ELR (cell line): ENCODE data around the gene DAPK2.
"Not testable (repeated sequence)": the region's sequence is repeated elsewhere in the genome, so short reads cannot be mapped to it uniquely, and the experiment has no call there.

Source experiments
- DNase-seq: peaks from one replicate; pipeline ENCODE4 v3.0.0-alpha.2; 2015; ENCODE audit warnings: low read depth

DAPK2 gene

DNA sequence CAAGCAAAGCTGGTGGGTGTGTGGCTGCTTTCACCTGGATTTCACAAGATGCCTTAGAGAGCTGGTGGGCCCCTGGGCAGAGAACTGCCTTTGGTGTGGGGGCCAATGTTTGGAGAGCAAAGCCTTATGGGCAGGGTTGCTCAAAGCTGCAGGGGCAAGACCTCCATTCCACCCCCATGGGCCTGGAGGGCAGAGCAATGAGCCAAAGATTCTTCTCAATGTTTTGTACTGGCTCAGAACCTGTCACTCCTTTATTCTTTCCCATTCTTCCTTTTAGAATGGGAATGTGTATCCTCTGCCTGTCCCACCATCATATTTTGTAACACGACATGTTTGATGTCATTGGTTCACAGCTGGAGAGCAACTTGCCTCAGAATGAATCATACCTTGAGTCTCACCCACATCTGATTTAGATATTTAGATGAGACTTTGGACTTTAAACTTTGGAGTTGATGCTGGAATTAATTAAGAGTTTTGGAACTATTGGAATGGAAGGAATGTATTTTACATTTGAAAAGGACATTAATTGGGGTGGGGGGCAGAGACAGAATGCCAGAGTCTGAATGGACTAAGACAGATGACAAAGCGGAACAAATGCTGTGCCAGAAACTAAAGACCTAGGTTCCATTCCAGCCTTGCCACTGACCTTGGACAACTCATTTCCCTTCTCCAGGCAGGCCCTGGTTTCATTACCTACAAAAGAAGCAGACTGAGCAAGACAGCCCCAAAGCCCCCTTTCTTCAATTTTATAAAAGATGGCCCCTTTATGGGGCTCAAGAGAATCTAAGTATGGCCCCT is 72.9 kb downstream of the DAPK2 start:
- DNase-seq, result no peak

GRCh38 chr15:63972801-63973200 is 73.5 kb downstream of the DAPK2 start:
- no peak for DNase-seq

DNA sequence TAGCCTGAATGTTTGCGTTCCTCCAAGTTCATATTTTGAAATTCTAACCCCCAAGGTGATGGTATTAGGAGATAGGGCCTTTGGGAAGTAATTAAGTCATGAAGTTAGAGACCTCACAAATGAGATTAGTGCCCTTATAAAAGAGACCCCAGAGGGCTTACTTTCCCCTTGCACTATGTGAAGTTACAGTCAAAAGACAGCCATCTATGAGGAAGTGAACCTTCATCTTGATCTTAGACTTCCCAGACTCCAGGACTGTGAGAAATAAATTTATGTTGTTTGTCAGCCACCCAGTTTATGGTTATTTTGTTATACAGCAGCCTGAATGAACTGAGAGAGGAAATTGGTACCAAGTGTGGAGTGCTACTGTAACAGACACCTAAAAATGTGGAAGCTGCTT is 74.4 kb downstream of the DAPK2 start:
- no peak for DNase-seq

DNA sequence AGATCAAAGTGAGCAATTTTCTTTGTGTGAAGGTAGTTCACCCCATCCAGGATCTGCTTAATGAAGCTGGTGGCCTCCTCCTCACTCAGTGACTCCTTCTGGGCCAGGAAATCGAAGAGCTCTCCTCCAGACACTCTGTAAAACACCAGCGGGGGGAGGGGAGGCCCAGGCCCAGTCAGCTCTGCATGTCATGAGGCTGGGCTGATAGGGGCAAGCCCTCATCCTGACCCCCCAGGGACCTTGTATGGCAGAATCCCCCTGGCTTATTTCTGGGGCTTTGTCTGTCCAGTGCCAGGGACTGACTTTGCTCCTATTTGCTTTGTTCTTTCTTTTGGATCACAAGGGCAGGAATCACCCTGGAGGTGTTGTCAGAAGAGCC is 74.9 kb downstream of the DAPK2 start:
- no peak for DNase-seq

DNA sequence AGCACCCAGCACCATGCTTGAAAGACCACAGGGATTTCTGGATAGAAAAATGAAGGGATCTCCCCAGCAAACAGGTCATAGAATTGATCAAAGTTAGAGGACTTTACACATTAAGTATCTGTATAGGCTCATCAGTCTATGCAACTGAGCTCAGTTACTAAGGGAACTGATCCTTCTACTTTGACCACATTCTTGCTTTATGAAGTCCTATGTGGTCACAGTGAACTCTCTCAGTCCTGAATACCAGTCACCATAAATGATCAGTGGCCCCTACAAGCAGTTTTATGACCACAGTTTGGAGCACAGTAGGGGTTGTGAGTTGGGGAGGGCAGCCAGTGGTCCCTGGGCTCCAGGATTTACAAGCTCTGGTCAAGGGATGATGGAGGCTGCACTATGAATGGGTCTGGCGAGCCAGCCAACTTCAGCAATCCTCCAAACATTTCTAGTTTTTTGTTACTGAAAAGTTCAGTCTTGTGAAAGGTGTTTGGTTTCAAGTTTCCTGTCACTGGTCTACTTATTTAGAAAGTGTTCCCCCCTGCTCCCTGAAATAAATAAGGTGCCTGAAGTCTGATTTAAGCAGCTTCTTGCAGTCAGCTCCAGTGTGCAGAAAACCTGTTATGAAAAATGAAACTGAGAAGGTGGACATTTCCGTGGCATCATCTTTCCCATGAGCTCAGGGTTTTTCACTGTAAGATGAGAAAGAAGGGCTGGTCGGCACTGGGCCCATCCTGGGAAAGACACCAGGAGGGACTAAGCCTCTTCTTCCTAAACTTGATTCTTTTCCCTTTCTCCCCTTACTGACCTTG is 75.5 kb downstream of the DAPK2 start:
- no peak for DNase-seq

DNA sequence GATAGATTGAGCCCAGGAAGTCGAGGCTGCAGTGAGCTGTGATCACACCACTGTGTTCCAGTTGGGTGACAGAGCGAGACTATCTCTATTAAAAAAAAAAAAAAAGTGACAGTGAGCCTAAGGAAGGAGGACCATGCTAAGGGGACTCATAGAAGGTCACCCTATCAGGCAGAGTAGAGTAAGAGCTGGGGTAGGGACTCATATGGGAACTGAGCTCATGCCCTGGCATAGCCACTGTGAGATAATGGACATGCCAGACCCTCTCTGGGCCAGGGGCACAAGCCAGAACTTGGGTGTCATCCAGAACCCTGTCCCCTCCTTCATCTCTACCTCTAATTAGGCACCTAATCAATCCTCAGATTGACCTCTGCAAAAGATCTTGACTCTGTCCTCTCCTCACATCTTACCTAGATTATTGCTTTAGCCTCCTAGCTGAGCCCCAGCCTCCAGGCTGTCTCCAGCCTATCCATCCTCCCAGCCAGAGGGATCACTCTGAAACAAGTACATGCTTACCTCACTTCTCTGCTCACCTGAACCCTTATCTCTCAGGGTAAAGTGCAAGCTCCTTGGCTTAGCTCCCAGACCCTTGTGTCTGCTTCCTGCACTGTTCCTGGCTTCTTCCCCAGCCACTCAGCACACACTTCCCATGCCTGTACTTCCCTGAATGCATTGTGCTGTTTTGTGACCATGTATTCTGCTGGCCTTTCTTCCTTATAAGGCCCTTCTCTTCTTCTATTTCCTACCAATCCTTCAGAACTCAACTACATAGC is 76.4 kb downstream of the DAPK2 start:
- no peak for DNase-seq

DNA sequence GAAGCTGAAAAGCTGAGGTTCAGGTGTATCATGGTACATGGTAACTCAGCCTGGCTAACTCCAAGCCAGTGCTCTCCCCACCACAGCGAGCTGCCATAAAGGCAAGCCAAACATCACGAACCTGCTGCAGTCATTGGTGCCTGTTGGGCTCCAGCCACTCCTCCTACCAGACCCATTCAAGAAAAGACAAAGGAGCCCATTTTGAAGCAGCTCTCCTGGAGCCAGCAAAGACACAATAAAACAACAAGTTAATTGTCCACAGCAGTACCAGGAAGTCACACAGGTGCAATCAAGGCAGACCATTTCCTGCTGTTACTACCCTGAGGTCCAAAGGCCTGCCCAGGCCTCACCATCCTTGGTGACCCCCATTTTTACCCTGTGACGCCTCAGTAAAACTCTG is 77.6 kb downstream of the DAPK2 start:
- no peak for DNase-seq

- no peak for DNase-seq
These were observed 78.2 kb downstream of the DAPK2 start for GRCh38 chr15:63968122-63968524.

DNA sequence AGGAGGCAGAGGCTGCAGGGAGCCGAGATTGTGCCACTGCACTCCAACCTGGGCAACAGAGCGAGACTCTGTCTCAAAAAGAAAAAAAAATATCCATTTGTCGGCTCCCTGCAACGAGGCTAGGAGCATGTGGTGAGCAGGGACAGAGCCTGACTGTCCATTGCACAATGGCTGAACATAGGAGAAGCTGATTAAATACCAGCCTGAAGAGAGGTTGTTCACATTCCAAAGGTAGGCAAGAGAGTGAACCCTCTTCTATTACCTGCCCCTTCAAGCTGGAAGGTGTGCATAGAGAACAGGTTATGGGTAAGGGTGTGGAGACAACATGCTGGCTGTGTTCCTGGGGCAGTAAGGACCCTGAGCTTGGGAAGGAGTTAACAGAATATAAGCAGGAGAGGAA is 78.7 kb downstream of the DAPK2 start:
- no peak for DNase-seq

GRCh38 chr15:63962947-63963721 is 83.2 kb downstream of the DAPK2 start:
- DNase-seq, result not testable (repeated sequence)

- no peak for DNase-seq
These were observed 92.8 kb downstream of the DAPK2 start for GRCh38 chr15:63953524-63953923.

GRCh38 chr15:63950911-63951481 is 95.3 kb downstream of the DAPK2 start:
- DNase-seq, result peak; percentile 62

DNA sequence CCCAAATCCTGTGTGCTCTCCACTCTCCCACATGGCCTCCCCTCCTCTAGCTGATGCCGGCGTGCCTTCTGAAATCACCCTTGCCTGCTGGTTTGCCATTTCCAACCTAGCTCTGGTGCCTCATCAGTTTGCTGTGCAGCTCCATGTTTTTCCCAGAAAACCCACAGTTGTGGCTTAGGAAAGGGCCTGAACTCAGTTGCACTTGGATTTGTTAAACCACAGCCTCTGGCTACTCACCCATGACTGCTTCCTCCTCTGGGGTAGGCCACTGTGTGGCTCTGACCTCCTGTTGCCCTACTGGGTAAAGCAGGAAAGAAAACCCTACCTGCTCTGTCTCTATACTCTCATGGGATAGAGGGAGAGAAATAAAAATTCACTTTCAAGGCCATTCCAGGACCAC is 97.3 kb downstream of the DAPK2 start:
- no peak for DNase-seq

DNA sequence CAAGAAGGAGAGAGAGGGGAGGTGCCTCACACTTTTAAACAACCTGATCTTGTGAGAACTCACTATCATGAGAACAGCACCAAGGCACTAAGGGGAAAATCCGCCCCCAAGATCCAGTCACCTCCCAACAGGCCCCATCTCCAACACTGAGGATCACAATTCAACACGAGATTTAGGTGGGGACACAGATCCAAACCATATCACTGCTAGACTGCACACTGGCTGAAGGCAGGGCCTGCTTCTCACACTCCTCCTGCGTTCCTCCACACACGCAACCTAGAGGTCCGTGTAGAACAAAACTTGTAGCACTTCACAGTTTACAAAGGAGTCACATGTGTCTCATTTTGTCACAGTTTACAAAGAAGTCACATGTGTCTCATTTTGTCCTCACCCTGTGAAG is 97.8 kb downstream of the DAPK2 start:
- no peak for DNase-seq

DNA sequence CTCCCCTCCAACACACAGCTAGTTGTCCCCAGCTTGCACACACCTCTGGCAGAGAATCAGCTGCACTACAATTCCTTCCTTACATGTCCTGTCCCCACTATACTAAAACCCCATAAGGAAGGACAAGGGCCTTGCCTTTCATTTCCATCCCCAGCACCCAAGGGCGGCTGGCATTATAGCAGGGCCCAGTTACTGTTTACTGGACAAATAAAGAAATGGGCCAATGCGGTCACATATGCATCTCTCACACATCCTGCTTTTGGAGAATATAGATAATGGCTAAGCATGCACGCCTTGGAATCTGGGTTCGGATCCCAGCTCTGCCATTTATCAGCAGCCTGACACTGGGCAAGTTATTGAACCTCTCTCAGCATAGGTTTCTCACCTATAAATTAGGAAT is 99.1 kb downstream of the DAPK2 start:
- no peak for DNase-seq

GRCh38 chr15:63946524-63947065 is 99.7 kb downstream of the DAPK2 start:
- DNase-seq, result no peak

DNA sequence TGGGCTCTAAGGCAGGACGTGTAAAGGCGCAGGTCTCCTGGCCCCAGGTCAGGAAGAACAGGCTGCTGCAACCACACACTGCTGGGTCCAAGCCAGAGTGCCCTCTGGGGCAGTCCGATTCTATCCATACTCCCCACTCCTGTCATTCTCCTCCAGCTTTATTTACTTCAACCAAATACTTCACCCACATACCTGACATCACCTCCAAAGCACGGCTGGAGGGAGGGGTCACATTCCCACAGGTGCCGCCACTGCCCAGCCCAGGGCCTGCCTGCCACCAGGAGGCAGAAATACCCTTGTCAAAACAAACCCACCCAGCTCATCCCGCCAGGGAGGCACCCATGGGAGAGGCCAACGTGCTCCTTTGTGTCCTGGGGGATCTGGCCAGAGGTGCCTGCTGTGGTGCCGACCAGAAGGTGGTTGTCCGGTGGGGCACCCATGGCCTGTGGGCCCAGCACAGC is 100.4 kb downstream of the DAPK2 start:
- DNase-seq, result no peak

DNA sequence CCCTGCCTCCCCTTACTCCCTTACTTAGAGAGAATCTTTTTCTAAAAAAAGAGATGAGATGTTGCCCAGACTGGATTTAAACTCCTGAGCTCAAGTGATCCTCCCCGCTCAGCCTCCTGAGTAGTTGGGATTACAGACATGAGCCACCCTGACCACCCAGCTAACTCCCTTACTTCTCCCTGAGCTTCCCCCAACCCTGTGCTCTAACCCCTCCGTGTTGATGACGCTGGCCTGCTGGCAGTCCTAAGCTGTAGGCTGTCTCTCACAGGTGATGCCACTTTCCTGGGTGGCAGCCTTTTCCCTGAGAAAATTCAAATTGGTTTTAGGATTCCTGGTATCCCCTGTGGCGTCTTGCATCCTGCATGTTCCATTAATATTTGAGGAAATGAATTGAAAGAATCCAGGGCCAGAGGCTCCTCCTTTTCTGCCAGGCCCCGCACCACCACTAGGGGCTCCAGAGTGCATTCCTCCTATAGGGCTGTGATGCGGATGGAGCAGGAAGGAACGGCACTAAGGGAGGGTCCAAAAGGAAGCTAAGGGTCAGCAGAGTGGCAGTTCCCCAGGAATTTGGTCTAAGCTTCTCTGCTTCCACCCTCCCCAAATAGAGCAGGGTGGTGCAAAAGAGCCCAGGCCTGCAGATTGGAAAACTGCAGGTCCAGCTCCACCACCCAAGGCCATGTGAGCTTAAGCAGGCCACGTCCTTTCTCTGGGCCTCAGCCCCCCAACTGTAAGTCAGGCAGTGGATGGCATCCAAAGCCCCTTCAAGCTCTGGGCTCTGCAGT is 101.1 kb downstream of the DAPK2 start:
- peak; percentile 69 for DNase-seq

- DNase-seq, result no peak
These were observed 101.7 kb downstream of the DAPK2 start for GRCh38 chr15:63944681-63944955.

DNA sequence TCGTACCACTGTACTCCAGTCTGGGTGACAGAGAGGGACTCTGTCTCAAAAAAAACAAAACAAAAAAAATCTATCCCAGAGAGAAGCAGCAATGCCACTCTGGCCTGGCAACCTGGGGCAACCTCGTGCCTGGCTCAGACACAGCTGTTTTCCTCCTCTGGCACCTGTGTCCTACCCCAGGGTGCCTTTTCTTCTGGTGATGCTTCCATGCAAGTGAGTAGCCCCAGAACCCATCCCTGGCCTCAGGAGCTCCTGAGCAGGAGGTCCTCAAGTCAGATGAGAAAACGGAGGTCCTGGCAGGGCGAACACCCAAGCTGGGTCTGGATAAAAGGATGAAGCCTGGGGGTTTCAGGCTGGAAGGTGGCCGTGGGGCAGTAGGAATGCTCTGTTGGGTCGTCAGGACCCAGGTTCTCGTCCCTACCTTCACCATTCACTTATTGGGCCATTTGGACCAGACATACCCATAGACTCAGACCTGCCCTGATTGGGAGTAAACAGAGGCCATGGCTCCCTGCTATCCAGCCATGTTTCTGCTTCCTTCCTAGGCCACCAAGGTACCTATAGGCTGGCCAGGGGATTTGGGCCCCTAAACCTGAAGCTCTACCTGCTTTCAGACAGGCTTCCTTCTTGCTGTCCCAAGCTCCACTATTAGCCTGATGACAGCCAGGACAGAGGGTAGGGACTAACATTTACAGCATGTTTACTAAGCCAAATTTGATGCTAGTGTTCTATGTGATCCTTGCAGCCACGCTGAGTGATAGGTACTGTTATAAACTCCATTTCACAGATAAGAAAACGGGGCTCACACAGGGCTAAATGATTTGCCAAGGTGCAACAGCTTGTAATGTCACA is 102.2 kb downstream of the DAPK2 start:
- DNase-seq, result no peak
